ENCODE data around the gene MAGI2. TPM values are rescaled to one million over a fixed set of nuclear protein-coding genes. Genes with fewer than 3 reads are reported as not detected.

MAGI2 gene
- polyA plus RNA-seq, 2 donors: 0.67 to 0.79 TPM

DNA sequence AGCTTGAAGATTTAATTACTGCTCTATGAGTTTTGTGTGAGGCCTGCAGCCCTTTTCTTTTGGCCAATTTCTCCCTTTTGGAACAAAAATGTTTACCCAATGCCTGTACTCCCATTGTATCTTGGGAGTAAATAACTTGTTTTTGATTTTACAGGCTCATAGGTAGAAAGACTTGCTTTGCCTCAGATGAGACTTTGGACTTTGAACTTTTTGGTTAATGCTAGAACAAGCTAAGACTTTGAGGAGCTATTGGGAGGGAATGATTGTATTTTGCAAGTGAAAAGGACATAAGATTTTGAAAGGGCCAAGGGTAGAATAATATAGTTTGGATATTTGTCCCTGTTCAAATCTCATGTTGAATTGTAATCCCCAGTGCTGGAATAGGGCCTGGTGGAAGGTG is 152.0 kb downstream of the MAGI2 start:
- Histone ChIP-seq H3K27ac (ENCODE audit: low read depth in 2 of 2, low read length in 1 of 2) (no peak overlapping the region), H3K4me1 (ENCODE audit: control insufficient read depth in 2 of 2, insufficient read depth in 2 of 2, low read length in 1 of 2) (no peaks in the 10 kb centered on the region), H3K4me3 (ENCODE audit: low read depth in 1 of 2, low read length in 2 of 2) (no peak overlapping the region), H3K36me3 (ENCODE audit: control insufficient read depth in 2 of 2, insufficient read depth in 2 of 2, low read length in 1 of 2) (no peaks in the 10 kb centered on the region), H3K27me3 (ENCODE audit: control insufficient read depth in 1 of 2, insufficient read depth in 2 of 2, low read length in 2 of 2) (no peaks in the 10 kb centered on the region), H3K9me3 (ENCODE audit: control insufficient read depth in 2 of 2, insufficient read depth in 1 of 2, low read depth in 1 of 2, low read length in 1 of 2) (no peaks in the 10 kb centered on the region)

DNA sequence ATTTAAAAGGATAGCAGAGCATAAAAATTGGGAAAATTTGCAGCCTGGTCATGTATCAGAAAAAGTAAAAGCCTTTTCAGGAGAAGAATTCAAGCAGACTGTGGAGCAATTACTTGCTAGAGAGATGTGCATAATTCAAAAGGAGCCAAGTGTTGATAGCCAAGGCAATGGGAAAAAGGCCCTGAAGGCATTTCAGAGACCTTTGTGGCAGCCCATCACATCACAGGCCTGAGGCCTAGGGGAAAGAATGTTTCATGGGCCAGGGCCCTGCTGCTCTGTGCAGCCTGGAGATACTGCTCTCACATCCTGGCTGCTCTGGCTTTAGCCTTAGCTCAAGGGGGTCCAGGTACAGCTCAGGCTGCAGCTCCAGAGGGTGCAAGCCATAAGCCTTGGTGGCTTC is 152.9 kb downstream of the MAGI2 start:
- no peak overlapping the region for H3K27ac ChIP-seq (ENCODE audit: low read depth in 2 of 2, low read length in 1 of 2)
- no peaks in the 10 kb centered on the region for H3K4me1 ChIP-seq (ENCODE audit: control insufficient read depth in 2 of 2, insufficient read depth in 2 of 2, low read length in 1 of 2)

GRCh38 chr7:79298145-79298760 is 155.2 kb downstream of the MAGI2 start:
- H3K27me3 ChIP-seq (ENCODE audit: control insufficient read depth in 1 of 2, insufficient read depth in 2 of 2, low read length in 2 of 2): no peaks in the 10 kb centered on the region
- H3K4me3 ChIP-seq (ENCODE audit: low read depth in 1 of 2, low read length in 2 of 2): no peak overlapping the region
- 74 to 80% methylated on average over 3 of the region's 3 CpGs for WGBS, 2 donors
- no peaks in the 10 kb centered on the region for H3K4me1 ChIP-seq (ENCODE audit: control insufficient read depth in 2 of 2, insufficient read depth in 2 of 2, low read length in 1 of 2)
- H3K27ac ChIP-seq (ENCODE audit: low read depth in 2 of 2, low read length in 1 of 2): no peak overlapping the region
- no peaks in the 10 kb centered on the region for H3K9me3 ChIP-seq (ENCODE audit: control insufficient read depth in 2 of 2, insufficient read depth in 1 of 2, low read depth in 1 of 2, low read length in 1 of 2)
- no peaks in the 10 kb centered on the region for H3K36me3 ChIP-seq (ENCODE audit: control insufficient read depth in 2 of 2, insufficient read depth in 2 of 2, low read length in 1 of 2)

More for the DNA sequence above, 152.9 kb downstream of the MAGI2 start:
- no peaks in the 10 kb centered on the region for H3K36me3 ChIP-seq (ENCODE audit: control insufficient read depth in 2 of 2, insufficient read depth in 2 of 2, low read length in 1 of 2)
- no peaks in the 10 kb centered on the region for H3K27me3 ChIP-seq (ENCODE audit: control insufficient read depth in 1 of 2, insufficient read depth in 2 of 2, low read length in 2 of 2)
- no peak overlapping the region for H3K4me3 ChIP-seq (ENCODE audit: low read depth in 1 of 2, low read length in 2 of 2)
- no peaks in the 10 kb centered on the region for H3K9me3 ChIP-seq (ENCODE audit: control insufficient read depth in 2 of 2, insufficient read depth in 1 of 2, low read depth in 1 of 2, low read length in 1 of 2)

DNA sequence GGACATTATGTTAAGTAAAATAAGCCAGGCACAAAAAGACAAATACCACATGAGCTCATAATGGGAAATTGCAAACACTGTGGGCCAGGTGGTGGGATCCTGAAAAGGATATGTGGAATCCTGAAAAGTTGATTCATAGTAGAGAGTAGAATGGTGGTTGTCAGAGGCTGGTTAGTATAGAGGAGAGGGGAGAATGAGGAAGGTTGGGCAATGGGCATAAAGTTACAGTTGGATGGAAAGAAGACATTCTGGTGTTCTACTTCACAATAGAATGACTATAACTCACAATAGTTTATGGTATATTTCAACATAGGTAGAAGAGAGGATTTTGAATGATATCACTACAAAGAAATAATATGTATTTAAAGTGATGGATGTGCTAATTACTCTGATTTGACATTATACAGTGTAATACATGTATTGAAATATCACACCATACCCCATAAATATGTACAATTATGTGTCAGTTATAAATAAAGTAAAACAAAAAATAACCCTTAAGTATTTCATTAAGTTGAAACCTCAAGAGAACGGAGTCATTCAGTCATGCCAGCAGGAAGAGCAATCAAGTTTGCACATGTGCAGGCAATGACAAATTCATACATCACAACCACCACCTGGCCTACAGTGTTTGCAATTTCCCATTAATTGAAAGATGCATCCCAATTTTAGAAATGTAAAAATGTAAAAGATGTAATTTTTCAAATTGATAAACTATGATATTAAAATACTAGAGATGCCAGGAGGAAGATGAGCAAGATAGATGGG is 156.7 kb downstream of the MAGI2 start:
- Histone ChIP-seq H3K4me3 (ENCODE audit: low read depth in 1 of 2, low read length in 2 of 2) (no peak overlapping the region), H3K27me3 (ENCODE audit: control insufficient read depth in 1 of 2, insufficient read depth in 2 of 2, low read length in 2 of 2) (no peaks in the 10 kb centered on the region), H3K4me1 (ENCODE audit: control insufficient read depth in 2 of 2, insufficient read depth in 2 of 2, low read length in 1 of 2) (no peaks in the 10 kb centered on the region), H3K36me3 (ENCODE audit: control insufficient read depth in 2 of 2, insufficient read depth in 2 of 2, low read length in 1 of 2) (no peaks in the 10 kb centered on the region), H3K27ac (ENCODE audit: low read depth in 2 of 2, low read length in 1 of 2) (no peak overlapping the region), H3K9me3 (ENCODE audit: control insufficient read depth in 2 of 2, insufficient read depth in 1 of 2, low read depth in 1 of 2, low read length in 1 of 2) (no peaks in the 10 kb centered on the region)
- 37 to 65% methylated on average over 1 of the region's 1 CpG for WGBS, 2 donors

- Histone ChIP-seq H3K4me3 (ENCODE audit: low read depth in 1 of 2, low read length in 2 of 2) (no peak overlapping the region), H3K4me1 (ENCODE audit: control insufficient read depth in 2 of 2, insufficient read depth in 2 of 2, low read length in 1 of 2) (no peaks in the 10 kb centered on the region), H3K36me3 (ENCODE audit: control insufficient read depth in 2 of 2, insufficient read depth in 2 of 2, low read length in 1 of 2) (no peaks in the 10 kb centered on the region), H3K27me3 (ENCODE audit: control insufficient read depth in 1 of 2, insufficient read depth in 2 of 2, low read length in 2 of 2) (no peaks in the 10 kb centered on the region), H3K9me3 (ENCODE audit: control insufficient read depth in 2 of 2, insufficient read depth in 1 of 2, low read depth in 1 of 2, low read length in 1 of 2) (no peaks in the 10 kb centered on the region), H3K27ac (ENCODE audit: low read depth in 2 of 2, low read length in 1 of 2) (no peak overlapping the region)
- 48 to 60% methylated on average over 7 of the region's 7 CpGs for WGBS, 2 donors
Observed at GRCh38 chr7:79293655-79294142, 159.8 kb downstream of the MAGI2 start.

DNA sequence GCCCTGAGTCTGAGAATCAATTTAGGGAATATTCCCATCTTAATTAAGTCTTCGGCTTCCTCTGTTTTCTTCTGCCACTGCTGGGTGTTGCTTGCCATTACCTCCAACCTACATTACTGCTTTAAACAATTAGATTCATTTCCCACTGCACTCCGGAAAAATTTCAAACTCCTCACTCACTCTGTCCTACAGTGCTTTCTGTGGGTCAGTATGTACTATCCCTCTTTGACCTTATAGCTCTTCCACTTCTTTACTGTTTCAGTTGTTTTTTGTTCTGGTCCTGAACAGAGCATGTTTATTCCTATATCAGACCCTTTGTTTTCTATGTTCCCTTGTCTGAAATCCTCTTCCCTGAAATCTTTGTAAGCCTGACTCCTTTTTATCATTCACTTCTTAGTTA is 160.6 kb downstream of the MAGI2 start:
- H3K27ac ChIP-seq (ENCODE audit: low read depth in 2 of 2, low read length in 1 of 2): no peak overlapping the region
- 80 to 81% methylated on average over 2 of the region's 2 CpGs for WGBS, 2 donors
- no peaks in the 10 kb centered on the region for H3K9me3 ChIP-seq (ENCODE audit: control insufficient read depth in 2 of 2, insufficient read depth in 1 of 2, low read depth in 1 of 2, low read length in 1 of 2)
- no peaks in the 10 kb centered on the region for H3K4me1 ChIP-seq (ENCODE audit: control insufficient read depth in 2 of 2, insufficient read depth in 2 of 2, low read length in 1 of 2)
- no peaks in the 10 kb centered on the region for H3K36me3 ChIP-seq (ENCODE audit: control insufficient read depth in 2 of 2, insufficient read depth in 2 of 2, low read length in 1 of 2)
- no peak overlapping the region for H3K4me3 ChIP-seq (ENCODE audit: low read depth in 1 of 2, low read length in 2 of 2)
- no peaks in the 10 kb centered on the region for H3K27me3 ChIP-seq (ENCODE audit: control insufficient read depth in 1 of 2, insufficient read depth in 2 of 2, low read length in 2 of 2)

DNA sequence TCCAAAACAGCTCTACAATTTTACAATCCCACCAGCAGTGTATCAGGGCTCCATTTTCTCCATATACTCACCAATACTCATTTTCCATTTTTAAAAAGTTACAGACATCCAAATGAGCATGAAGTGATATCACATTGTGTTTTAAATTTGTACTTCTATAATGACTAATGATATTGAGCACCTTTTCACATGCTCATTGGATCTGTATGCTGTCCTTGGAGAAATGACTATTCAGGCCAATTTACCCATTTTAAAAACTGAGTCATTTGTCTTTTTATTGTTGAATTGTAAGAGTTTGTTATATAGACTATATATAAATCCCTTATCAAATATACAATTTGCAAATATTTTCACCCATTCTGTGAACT is 162.0 kb downstream of the MAGI2 start:
- no peak overlapping the region for H3K27ac ChIP-seq (ENCODE audit: low read depth in 2 of 2, low read length in 1 of 2)
- no peaks in the 10 kb centered on the region for H3K9me3 ChIP-seq (ENCODE audit: control insufficient read depth in 2 of 2, insufficient read depth in 1 of 2, low read depth in 1 of 2, low read length in 1 of 2)
- no peaks in the 10 kb centered on the region for H3K36me3 ChIP-seq (ENCODE audit: control insufficient read depth in 2 of 2, insufficient read depth in 2 of 2, low read length in 1 of 2)
- H3K4me1 ChIP-seq (ENCODE audit: control insufficient read depth in 2 of 2, insufficient read depth in 2 of 2, low read length in 1 of 2): no peaks in the 10 kb centered on the region
- H3K4me3 ChIP-seq (ENCODE audit: low read depth in 1 of 2, low read length in 2 of 2): no peak overlapping the region
- H3K27me3 ChIP-seq (ENCODE audit: control insufficient read depth in 1 of 2, insufficient read depth in 2 of 2, low read length in 2 of 2): no peaks in the 10 kb centered on the region

- no peaks in the 10 kb centered on the region for H3K4me1 ChIP-seq (ENCODE audit: control insufficient read depth in 2 of 2, insufficient read depth in 2 of 2, low read length in 1 of 2)
- no peaks in the 10 kb centered on the region for H3K36me3 ChIP-seq (ENCODE audit: control insufficient read depth in 2 of 2, insufficient read depth in 2 of 2, low read length in 1 of 2)
- no peaks in the 10 kb centered on the region for H3K9me3 ChIP-seq (ENCODE audit: control insufficient read depth in 2 of 2, insufficient read depth in 1 of 2, low read depth in 1 of 2, low read length in 1 of 2)
- H3K27me3 ChIP-seq (ENCODE audit: control insufficient read depth in 1 of 2, insufficient read depth in 2 of 2, low read length in 2 of 2): no peaks in the 10 kb centered on the region
- 70 to 76% methylated on average over 4 of the region's 4 CpGs for WGBS, 2 donors
- H3K27ac ChIP-seq (ENCODE audit: low read depth in 2 of 2, low read length in 1 of 2): no peak overlapping the region
- no peak overlapping the region for H3K4me3 ChIP-seq (ENCODE audit: low read depth in 1 of 2, low read length in 2 of 2)
Observed at GRCh38 chr7:79290841-79291497, 162.5 kb downstream of the MAGI2 start.

DNA sequence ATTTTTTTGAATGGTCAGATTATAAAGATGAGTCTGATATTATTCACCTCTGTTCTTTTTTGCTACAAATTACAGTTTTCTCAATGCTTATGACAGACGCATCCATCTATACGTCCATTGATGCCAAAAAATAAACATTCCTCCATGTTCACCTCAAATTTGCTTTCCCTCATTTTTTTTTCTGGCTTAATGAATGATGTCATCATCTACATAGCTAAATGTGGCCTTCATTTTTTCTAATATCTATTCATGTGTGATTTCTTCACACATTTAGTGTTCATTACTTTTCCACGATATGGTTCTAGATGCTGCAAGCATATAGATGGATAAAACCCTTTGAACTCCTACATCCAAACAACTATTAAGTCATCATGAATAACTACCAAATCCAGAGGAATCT is 163.1 kb downstream of the MAGI2 start:
- H3K36me3 ChIP-seq (ENCODE audit: control insufficient read depth in 2 of 2, insufficient read depth in 2 of 2, low read length in 1 of 2): no peaks in the 10 kb centered on the region
- no peaks in the 10 kb centered on the region for H3K4me1 ChIP-seq (ENCODE audit: control insufficient read depth in 2 of 2, insufficient read depth in 2 of 2, low read length in 1 of 2)
- no peak overlapping the region for H3K27ac ChIP-seq (ENCODE audit: low read depth in 2 of 2, low read length in 1 of 2)
- no peak overlapping the region for H3K4me3 ChIP-seq (ENCODE audit: low read depth in 1 of 2, low read length in 2 of 2)
- WGBS, 2 donors: 90% methylated on average over 3 of the region's 3 CpGs
- H3K9me3 ChIP-seq (ENCODE audit: control insufficient read depth in 2 of 2, insufficient read depth in 1 of 2, low read depth in 1 of 2, low read length in 1 of 2): no peaks in the 10 kb centered on the region
- H3K27me3 ChIP-seq (ENCODE audit: control insufficient read depth in 1 of 2, insufficient read depth in 2 of 2, low read length in 2 of 2): no peaks in the 10 kb centered on the region
